H7 (cell line): ENCODE data around the gene DPF3. TPM values are rescaled to one million over a fixed set of nuclear protein-coding genes. Genes with fewer than 3 reads are reported as not detected.

Experiments
- DNase-seq: peaks from one replicate; pipeline ENCODE4 v3.0.0; 2012
- H3K27me3 ChIP-seq: 2 replicates; pipeline ENCODE4 v1.6.0; 2011; ENCODE audit warnings: mild to moderate bottlenecking, low read length; ENCODE audit not compliant: control insufficient read depth, insufficient read depth
- H3K36me3 ChIP-seq: replicated peaks from 2 replicates; pipeline ENCODE4 v1.5.1; 2011; ENCODE audit warnings: low read length; ENCODE audit not compliant: control insufficient read depth, insufficient read depth
- H3K4me3 ChIP-seq: 2 replicates; pipeline ENCODE4 v1.5.1; 2011; ENCODE audit warnings: low read depth, mild to moderate bottlenecking, control low read depth, low read length, moderate library complexity; ENCODE audit not compliant: insufficient read depth
- total RNA-seq: library from RNA; depleted of rRNA; stranded (reverse); fragments of >200 nt; shearing (Covaris generic); gene quantifications from 2 replicates; pipeline ENCODE4 v1.2.3, GENCODE V29; 2014

Gene DPF3
- total RNA-seq, 1 experiment from 2014 or later = 0.59 TPM

DNA sequence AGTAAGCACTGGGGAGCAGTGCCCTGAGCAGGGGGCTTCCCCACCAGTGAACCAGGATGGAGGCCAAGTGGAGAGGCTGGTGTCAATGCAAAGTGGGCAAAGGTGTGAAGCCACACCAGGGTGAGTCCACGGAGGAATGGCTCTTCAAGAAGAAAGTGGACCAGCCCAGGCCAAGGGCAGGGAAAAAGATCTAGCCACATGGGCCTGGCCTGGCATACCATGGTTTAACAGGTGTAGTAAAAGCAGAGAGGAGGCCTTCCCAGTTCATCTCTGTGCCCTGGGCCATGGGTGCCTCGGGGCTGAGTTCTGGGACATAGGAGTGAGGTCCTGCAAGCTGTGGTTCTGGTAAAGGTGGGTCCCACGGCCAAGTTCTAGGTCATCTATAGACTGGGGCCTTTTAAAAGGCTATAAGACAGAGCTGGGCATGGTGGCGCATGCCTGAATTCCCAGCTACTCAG is 153.4 kb downstream of the DPF3 start:
- H3K4me3 ChIP-seq = no peak overlapping the region
- H3K36me3 ChIP-seq = no peaks in the 10 kb centered on the region
- no peak for DNase-seq
- no peaks in the 10 kb centered on the region for H3K27me3 ChIP-seq

DNA sequence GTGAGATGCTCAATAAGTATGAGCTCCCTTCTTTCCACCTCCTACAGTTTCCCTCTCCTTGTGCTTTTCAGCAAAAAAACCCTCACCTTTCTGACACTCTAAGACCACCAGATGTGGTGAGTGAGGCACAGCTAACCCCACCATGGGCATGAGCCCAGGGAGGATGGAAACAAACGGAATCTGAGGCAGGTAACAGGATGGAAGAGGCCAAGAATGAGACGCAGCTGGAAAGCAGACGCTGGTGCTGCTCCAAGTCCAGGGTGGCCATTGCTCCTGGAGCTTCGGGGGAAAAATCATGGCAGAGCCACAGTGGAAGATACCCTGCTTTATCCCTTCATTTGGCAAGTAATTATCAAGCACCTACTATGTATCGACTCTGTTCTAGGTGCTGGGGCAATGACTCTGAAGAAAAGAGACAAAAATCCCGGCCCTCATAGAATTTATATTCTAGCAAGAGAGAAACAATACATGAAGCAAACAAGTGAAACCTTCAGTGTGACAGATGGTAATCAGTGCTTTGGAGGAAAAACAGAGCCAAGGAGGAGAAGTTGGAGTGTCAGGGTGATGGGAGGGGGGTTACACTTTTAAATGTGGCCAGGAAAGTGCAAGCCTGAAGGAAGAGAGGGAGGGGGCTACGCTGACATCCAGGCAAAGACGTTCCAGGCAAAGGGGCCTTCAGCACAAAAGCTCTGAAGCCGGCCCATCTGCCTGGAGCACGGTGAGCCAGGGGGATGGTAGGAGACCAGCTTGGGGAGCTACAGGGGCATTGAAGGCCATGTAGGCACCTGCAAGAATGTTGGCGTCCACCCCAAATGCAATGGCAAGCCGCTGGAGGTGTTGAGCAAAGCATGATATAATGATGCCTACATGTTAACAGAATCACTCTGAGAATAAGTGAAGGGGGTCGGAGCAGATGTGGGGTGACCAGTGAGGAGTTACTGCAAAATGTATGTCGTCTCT is 154.2 kb downstream of the DPF3 start:
- Histone ChIP-seq H3K27me3 (no peaks in the 10 kb centered on the region), H3K4me3 (no peak overlapping the region), H3K36me3 (no peaks in the 10 kb centered on the region)
- DNase-seq = no peak

DNA sequence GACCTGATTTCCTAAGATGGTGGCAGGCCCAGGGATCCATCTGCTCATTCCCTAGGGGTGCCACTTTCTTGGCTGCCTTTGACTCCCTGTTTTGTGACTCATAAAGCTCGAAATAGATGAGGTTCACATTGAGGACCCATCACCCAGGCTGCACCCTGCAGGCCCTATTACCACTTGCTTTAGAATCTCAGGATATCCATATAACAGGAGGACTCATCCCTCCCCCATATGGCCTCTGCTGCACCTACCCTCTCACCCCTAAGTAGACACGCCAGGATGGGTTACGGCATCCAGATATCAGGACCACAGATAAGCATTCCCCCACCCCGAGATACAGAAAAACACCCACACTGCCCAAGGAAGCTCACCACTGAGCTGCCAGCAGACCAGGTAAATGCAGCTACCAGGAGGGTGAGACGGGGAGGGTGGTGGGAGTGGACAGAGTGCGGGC is 155.7 kb downstream of the DPF3 start:
- Histone ChIP-seq H3K36me3 (no peaks in the 10 kb centered on the region), H3K27me3 (no peaks in the 10 kb centered on the region), H3K4me3 (no peak overlapping the region)
- DNase-seq = no peak

- no peaks in the 10 kb centered on the region for H3K27me3 ChIP-seq
- H3K4me3 ChIP-seq = no peak overlapping the region
- DNase-seq = no peak
- H3K36me3 ChIP-seq = no peaks in the 10 kb centered on the region
Measured at GRCh38 chr14:72737560-72737943, 156.3 kb downstream of the DPF3 start.

GRCh38 chr14:72736786-72737559 is 156.9 kb downstream of the DPF3 start:
- no peak for DNase-seq
- Histone ChIP-seq H3K4me3 (no peak overlapping the region), H3K36me3 (no peaks in the 10 kb centered on the region), H3K27me3 (no peaks in the 10 kb centered on the region)

DNA sequence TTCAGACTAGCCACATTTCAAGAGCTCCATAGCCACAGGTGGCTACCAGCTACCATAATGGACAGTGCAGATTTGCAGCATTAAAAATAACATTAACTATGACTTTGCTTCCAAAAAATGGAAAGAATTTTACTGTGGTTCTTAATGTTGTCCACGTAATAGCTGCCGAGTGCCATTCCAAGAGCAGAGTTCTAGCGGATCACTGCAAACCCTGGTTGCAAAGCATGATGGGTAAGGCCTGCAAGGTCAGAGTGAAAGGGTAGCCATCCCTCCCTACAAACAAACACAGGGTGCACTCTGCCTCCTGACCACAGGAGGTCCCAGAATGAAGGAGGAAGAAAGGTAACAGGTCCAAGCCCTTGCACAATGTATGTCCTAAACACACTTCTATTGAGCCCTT is 157.6 kb downstream of the DPF3 start:
- Histone ChIP-seq H3K4me3 (no peak overlapping the region), H3K27me3 (no peaks in the 10 kb centered on the region), H3K36me3 (no peaks in the 10 kb centered on the region)
- DNase-seq = peak; percentile 49

- no peak for DNase-seq
- no peaks in the 10 kb centered on the region for H3K36me3 ChIP-seq
- no peak overlapping the region for H3K4me3 ChIP-seq
- no peaks in the 10 kb centered on the region for H3K27me3 ChIP-seq
Measured at GRCh38 chr14:72732022-72732780, 161.7 kb downstream of the DPF3 start.

DNA sequence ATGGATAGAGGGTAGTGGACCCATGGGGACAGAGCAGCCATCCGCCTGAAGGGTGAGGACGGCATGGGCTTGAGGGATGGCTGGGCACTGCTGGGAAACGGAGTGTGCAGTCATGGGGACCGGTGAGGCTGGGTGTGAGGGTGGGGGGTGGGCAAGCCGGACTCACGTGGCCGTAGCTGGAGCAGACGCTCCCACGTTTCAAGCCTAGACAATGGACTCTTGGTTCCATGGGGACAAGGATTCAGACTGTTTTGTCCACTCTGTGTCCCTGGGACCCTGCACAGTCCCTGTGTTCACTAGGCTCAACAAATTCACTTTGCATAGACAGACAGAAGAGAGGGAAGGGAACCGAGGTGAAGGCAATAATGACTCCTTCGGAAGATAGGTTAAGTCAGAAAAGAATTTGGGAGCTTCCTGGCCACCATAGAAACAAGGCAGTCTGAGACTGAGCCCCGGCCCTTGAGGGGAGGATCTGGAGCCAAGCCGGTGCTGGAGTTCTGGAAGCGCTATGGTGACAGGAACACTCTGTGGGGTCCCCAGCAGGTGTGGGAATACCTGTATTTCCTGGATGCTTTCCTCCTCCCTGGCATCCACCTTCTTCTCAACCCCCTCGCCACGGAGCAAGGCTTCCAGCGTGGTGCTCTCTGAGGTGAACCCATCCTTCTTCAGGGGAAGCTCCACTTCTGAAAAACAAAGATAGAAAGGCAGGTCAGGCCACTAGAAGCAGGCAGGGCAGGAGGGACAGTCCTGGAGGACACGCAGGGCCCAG is 162.5 kb downstream of the DPF3 start:
- Histone ChIP-seq H3K4me3 (no peak overlapping the region), H3K27me3 (no peaks in the 10 kb centered on the region)

GRCh38 chr14:72730468-72730867 is 163.4 kb downstream of the DPF3 start:
- Histone ChIP-seq H3K4me3 (no peak overlapping the region), H3K27me3 (no peaks in the 10 kb centered on the region), H3K36me3 (no peaks in the 10 kb centered on the region)
- no peak for DNase-seq

More for the DNA sequence above, 162.5 kb downstream of the DPF3 start:
- no peak for DNase-seq
- H3K36me3 ChIP-seq = no peaks in the 10 kb centered on the region

DNA sequence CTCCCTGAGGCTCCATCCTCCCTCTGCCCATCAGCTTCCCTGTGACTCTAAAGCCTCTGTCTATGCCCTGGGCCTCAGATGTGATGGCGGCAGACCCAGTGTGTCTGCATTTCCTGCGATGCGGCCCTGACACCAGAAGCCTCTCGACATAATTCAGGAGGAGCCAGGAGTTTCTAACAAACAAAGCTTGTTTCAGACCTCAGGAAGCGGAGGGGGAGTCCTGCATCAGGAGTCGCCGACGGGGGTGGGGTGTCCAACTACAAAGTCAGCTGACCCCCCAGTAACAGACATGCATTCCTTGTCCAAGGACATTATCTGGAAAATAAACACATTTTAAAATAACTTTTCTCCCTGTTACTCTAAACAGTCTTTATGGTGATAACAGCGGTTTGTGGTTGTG is 167.5 kb downstream of the DPF3 start:
- Histone ChIP-seq H3K27me3 (no peaks in the 10 kb centered on the region), H3K36me3 (no peaks in the 10 kb centered on the region), H3K4me3 (no peak overlapping the region)
- DNase-seq = no peak

DNA sequence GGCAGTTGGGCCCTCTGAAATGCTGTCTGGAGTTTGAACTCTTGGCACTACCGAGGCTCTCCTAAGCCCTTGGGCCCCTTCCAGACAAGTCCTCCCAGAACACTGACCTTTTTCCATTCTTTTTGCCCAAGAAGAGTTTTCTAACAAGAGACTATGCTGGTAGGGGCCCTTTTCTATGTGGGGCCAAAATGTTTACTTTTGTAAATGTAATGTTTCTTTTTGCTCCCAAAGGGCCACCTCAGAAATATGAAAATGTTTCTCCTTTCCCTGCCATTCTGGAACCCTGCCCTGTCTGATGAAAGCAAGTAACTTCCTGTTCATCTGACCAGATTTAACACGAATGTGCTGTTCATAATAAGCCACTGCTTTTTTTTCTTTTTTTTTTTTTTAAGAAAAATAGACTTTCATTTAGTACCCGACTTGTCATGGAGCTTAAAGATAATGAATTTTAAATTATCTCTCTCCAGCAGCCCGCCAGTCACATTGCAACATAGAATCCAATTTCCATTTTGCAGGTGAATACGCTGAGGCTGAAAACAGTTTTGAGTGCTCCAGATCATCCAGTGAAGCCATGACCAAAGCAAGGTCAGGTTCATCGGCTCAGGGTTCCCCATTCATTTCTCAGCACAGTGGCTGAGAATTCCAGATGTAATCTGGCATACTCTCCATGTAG is 169.9 kb downstream of the DPF3 start:
- H3K27me3 ChIP-seq = no peaks in the 10 kb centered on the region
- no peak for DNase-seq
- no peaks in the 10 kb centered on the region for H3K36me3 ChIP-seq
- H3K4me3 ChIP-seq = no peak overlapping the region

DNA sequence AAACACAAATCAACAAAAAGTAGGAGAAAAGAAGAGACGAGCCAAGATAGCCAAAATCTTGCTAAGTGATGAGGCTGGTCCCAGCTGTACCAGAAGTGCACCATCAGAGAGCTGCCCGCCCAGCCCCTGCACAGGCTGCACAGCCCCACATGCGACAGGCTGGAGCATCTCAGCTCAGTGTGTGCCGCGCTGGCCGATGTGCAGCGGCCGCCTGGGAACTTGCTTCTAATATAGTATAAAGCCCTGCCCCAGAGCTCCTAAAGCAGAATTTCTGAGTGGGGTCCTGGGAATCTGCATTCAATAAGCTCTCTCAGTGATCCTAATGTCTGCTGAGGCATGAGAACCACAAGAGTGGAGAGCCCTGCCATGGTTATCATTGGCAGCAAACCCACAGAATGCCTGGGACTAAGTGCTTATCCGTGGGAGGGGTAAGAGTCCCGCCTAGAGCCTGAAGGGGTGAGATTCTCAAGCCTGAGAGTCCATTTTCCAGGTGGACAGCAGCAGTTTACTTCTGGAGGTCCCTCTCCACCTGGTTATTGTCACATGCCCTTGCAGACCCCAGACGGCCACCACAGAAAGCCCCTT is 171.6 kb downstream of the DPF3 start:
- no peak overlapping the region for H3K4me3 ChIP-seq
- no peaks in the 10 kb centered on the region for H3K27me3 ChIP-seq
- H3K36me3 ChIP-seq = no peaks in the 10 kb centered on the region
- DNase-seq = no peak

DNA sequence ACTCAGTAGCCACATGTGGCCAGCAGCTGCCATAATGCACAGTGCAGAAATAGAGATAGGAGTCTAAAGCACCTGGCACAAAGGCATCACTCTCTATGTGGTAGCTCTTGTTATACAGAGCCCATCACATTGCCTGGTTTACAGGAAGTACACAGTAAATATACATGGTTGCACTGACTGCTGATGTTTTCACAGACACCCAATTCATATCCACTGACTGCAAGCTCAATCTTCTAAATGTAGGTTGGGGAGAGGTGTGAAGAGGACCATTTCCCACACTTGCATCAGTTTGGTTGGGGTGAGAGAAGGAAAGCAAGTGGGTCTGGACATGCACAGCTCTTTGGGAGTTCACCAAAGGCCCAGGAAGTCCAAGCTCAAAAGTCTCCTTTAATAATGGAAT is 172.8 kb downstream of the DPF3 start:
- DNase-seq = no peak
- H3K4me3 ChIP-seq = no peak overlapping the region
- no peaks in the 10 kb centered on the region for H3K36me3 ChIP-seq
- no peaks in the 10 kb centered on the region for H3K27me3 ChIP-seq
